NCI-H1436 treated with DMSO at 0.1 percent for 48 hours (cell line): ENCODE data around the gene CLEC16A.

ENCODE experiments used
- DNase-seq: peaks from one replicate; lab custom pipeline; 2025; lab: John Stamatoyannopoulos, UW

Gene CLEC16A

DNA sequence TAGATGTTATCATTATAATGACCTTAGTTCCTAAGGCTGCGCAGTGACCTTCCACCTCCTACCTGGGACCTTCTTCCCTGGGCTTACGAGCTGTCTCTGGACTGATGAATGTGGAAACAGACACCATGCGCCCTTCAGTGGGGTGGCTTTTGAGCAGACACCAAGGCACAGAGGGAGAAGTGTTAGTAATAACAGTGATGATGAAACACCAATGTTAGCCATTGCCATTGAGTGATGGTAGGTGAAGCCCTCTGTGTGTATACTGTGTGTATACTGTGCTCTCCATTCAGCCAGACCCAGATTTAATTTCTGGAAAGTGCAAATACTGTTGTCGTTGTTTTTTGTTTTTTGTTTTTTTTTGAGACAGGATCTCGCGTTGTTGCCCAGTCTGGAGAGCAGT lies 44.5 kb downstream of the CLEC16A start:
- DNase-seq = no peak

DNA sequence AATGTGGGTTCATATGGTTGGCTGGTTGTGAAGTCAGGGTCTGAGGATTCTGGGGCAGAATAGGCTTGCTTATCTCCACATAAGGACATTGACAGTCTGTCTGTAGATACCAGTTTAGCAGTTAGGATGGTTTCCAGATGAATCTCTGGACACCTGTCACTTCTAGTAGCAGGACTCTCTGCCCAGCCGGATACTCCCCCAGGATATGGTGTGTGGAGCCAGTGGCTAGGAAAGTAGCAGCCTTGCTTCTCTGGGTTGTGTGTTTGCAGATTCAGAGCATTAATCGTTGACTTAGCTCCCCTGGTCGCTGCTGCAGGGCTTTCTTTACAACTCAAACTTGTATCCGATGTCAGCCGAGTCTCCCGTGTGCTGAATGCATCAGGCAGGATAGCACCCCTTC lies 45.2 kb downstream of the CLEC16A start:
- DNase-seq = no peak

DNA sequence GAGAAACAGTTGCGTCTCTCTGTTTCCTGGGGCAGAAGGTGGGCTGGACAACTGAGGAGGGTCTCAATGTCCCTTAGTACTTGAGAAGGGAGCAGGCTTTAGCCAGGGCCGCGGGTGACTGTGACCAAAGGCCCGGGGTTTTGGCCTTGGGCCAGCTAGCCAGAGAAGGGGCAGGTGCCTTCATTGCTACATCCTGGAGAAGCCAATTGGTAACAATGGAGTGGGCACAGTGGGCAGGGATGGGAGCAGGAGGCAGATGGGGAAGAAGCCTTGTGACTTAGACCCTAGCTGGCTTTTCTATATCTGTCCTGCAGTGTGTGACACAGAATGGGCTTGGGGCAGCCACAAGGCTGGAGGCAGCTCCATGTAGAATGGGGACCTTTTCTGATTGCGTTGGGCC lies 46.0 kb downstream of the CLEC16A start:
- no peak for DNase-seq

DNA sequence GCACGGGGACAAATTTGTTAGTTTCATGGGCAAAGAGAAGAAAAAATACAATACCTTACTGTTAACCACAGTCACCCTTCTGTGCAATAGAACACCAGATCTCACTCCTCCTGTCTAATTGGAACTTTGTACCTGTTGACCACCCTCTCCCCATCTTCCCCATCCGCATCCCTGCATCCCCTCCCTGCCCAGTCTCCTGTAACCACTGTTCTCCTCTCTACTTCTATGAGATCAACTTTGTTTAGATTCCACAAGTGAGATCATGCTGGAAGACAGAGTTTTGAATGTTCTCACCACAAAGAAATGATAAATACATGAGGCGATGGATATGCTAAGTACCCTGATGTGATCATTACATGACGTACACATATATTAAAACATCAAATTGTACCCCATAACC lies 47.7 kb downstream of the CLEC16A start:
- no peak for DNase-seq

DNA sequence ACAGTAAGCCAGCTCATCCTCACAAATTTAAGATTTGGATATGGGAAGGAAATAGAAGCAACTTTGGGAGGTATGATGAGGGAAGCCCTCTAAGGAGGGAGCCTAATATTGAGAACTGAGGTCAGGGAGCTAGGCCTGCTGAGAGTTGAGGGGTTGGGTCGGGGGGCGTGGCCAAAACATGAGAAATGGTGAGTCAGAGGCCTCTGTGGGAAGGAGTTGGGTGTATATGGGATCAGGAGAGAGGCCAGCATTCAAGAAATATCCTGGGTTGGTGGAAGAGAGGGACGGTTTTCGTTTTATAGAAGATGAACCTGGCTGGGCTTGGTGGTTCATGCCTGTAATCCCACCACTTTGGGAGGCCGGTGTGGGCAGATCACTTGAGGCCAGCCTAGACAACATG lies 48.4 kb downstream of the CLEC16A start:
- DNase-seq = no peak

DNA sequence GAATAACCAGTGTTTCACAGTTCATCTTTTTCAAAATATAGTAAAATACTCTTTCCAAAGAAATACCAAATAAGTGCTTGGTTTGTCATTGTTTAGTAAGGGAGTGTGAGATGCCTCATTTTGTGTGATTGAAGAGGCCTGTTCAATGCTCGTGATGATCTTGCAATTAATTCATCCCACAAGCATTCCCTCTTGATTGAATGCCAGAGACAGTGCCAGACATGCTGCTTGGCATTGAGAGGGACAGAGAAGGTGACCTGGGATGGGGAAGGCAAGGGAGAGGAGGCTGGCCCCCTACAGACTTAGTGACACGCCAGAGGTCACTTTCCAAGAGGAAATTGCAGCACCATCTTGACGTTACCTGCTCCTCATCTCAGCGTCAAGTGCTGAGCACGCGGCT lies 49.3 kb downstream of the CLEC16A start:
- DNase-seq = no peak

DNA sequence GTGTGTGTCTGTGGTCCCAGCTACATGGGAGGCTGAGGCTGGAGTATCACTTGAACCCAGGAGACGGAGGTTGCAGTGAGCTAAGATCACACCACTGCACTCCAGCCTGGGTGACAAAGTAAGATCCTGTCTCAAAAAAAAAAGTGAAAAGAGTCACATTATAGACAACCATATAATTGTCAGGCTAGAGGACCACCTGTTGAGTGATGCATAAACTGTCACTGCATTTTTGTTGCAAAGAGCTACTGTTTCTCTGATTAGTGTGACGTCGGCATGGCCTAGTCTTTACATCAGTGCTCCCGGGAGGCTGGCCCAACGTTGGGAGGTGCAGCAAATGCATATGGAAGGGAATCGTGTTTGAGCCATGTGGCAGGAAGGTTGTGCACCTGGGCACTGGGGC lies 50.2 kb downstream of the CLEC16A start:
- DNase-seq = no peak

DNA sequence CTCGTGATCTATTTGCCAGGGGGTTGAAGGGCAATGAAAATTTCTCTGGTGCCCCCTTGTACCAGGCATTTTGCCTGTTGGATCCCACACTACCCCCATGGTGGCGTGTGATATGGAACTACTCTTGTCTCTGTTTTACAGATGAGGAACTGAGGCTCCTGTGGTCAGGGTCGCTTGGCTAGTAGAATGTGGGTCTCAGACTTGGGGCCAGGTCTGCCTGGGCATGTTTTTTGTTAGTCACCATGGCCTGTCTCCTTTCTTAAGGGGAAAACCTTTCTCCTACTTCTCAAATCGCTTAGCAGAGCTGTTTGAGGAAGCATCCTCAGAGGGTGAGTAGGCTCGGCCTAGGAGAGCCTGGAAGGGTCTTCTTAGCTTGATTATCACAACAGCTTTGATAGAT lies 51.2 kb downstream of the CLEC16A start:
- DNase-seq = no peak

DNA sequence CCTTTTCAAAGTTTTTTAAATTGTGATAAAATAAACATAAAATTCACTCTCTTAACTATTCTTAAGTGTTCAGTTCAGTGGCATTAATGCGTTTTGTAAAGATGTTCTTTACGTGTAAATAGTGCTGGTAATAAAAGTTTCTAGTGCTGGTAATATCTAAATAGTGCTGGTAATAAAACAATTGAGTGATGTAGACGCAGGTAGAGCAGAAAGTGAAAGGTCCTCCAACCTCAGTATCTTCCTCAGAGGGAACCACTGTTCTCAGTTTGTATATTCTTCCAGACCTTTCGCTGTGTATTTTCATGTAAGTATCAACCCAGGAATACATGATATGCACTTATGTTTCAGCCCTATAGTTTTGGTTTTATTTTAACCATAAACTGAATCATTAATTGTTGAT lies 53.1 kb downstream of the CLEC16A start:
- DNase-seq = no peak

DNA sequence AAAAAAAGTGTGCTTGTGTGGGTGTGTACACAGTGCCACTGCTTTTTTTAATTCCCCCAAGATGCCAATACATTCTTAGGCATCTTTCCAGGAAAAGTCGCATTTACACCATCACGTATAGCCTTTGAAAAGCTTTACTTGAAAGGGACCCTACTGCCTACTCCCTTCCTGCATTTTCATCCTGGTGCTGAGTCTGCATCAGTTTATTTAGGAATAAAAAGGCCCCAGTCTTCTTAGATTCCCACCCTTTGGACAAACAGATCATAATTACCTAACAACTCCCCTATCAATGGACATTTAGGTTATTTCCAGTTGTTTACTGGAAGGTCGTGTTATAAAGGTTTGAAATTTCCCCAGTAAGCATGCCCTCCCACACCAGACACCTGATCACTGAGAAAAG lies 54.9 kb downstream of the CLEC16A start:
- no peak for DNase-seq

DNA sequence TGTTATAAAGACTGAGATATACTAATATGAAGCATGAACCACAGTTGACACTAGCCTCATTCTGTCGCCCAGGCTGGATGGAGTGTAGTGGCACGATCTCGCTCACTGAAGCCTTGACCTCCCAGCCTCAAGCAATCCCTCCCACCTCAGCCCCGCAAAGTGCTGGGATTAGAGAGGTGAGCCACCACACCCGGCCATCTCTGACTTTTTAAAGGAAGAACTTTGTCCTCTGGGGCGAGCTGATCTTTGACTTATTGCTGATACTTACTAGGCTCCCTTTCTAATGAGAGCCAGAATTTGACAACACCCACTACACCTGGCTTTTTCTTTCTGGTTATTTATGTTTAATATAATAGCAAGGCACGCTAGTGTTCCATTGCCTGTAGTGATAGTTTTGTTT lies 57.2 kb downstream of the CLEC16A start:
- no peak for DNase-seq

DNA sequence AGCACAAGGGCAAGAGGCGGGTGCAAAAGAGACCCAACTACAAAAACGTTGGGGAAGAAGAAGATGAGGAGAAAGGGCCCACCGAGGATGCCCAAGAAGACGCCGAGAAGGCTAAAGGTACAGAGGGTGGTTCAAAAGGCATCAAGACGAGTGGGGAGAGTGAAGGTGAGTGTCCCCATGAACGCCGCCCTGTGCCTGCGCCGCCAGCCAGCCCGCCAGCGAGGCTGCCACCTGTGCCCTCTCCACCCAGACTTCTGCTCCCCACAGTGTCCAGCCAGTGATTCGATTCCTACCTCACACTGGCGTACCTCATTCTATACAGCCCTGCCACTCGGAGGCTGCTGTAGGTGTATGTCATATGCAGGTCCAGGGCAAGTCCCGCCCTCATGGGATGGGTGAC lies 58.8 kb downstream of the CLEC16A start:
- no peak for DNase-seq

DNA sequence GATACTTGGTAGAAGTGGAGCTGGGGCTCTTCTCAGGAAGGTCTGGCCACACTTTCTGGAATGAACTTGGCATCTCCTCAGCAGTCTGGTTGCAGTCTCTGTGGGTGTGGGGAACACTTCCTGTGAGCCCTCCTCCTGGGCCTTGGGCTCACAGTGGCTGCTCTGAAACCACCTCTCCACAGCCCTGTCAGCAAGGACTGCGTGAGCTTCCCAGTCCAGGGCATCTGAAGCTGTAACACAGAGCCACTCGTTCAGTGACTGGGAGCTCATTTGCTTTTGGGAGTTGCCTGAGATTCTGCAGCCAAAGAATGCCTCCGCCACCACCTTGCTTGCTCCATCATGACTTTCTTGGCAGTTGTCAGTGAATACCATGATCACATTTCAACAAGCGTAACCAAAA lies 60.0 kb downstream of the CLEC16A start:
- DNase-seq = no peak

DNA sequence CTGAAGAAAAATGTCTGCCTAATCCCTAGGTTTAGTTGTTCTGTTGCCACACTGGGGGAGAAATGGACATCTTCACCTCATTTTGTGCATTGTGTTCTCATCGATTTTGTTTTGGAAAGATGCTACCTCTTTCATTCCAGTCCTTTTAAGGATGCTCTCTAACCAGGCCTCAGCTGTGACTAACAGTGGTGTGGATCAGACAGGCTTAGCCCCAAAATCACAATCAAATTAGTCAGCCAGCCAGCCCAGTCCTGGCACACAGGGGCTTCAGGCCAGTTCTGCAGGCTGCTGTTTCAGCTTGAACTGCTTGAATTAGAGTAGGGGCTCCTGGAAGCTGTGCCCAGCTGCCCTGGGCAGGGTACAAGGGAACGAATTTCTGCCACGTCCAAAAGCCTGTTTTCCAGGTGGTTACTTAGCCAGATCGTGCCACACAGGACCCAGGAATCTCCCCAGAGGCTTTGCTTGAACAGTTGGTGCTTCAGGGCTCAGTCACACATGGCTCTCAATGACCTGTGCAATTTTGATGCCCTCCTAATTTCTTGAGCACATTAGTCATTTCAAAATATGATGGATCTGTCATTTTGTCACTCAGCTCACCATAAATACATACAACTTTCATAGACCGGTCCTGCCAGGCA lies 60.7 kb downstream of the CLEC16A start:
- no peak for DNase-seq

DNA sequence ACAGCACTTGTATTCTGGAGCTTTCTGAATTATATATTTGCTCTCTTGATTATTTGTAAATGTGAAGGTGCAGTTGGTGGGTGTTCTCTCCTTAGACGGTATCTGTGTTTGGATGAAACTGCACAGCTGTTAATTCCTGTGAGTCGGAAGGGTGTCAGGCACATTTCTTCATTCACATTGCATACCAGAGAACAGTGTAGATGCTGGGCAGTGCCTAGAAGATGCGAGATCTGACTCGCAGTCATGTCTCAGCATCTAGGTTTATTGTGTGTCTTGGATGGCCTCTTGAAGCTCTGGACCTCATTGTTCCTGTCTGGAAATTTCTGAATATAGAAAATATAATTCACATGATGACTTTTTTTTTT lies 61.2 kb downstream of the CLEC16A start:
- no peak for DNase-seq

DNA sequence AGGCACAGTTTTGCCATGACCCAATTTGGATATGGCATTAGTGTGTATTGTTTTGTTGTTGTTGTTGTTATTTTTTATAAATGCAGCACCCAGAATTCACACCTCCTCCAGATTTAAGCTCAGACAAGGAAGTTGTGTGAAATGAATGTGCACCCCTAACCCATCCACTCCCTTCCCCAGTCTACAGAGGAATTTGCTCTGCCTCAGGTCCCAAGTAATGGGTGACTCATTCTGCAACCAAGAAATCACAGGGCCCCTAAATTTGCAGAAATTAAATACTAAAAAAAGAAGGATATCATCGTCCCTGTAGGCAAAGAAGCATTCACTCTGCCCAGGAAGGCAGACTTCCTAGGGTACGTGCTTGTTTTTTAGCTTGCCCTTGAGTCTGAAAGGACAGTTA lies 62.3 kb downstream of the CLEC16A start:
- no peak for DNase-seq

DNA sequence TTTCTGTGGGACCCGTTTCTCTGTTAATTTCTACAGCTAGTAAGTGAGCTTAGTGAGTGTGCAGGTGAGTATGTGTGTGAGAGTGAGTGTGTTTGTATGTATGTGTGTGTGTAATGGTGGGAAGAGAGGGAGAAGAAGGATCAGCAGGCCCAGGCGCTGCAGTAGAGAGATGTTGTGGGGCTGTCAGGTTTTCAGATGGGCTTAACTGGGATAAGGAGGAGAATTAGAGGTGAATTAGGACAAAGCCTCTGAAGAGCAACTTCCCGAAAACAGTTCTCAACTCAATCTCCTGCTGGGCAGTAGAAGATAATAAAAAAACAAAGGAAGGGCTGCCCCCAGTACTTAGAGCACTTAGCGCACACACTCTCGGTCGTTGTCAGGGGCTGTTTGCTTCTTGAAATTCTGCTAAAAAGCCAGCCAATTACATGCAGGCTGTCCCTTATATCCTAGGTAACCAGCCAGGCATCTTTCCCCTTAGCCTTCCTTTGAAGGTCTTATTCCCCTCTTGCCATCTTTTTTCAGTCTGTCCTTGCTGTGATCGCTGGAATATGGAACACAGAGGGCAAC lies 63.4 kb downstream of the CLEC16A start:
- DNase-seq = no peak

DNA sequence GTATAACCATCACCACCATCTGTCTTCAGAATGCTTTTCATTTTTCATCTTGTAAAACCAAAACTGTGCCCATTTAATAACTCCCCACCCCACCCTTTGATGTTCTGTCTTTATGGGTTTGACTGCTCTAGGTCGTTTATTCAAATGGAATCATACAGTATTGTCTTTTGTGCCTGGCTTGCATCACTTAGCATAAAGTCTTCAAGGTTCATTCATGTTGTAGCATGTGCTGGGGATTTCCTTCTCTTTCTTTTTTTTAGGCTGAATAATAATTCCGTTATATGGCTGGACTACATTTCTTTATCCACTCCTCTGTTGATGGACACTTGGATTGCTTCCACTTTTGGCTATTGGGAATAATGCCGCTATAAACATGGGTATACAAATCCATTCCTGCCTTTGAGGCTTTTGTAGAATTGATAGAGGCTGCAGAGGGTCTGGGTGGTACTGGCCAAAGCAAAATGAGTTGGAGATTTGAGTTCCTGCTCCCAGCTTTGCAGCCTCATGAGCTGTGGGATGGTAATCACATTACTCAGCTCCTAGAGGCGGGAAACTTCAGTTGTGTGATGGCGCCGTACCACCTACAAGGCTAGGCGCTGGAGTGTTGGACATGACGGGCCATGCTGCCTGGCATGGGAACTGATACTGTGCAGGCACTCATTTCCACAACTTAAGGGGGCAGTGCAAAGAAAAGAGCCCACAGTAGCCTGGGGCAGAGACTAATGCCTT lies 64.8 kb downstream of the CLEC16A start:
- DNase-seq = no peak

DNA sequence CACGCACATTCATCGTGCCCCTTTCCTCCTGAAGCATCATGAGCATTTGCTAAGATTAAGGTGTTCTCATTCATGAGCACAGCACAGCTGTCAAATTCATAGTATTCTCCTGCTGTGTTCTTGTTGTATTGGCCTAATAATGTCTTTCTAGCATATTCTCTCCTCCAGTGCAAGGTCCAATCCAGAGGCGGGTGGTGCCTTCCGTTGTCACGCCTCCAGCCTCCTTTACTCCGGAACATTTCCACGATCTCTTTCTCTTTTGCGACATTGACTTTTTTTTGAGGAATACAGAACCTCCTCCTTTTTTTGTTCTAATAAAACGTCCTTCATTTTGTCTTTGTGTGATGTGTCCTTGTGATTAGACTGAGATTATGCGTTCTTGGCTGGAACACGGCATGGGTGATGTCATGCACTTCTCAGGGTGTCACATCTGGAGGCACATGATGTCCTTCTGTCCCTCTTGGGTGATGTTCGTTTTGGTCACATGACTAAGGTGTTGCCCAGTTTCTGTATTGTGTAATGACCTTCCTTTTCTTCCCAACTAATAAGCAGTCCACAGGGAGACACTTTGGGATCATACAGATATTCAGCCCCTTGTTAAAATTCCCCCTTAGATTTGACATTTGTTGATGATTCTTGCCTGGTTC lies 66.3 kb downstream of the CLEC16A start:
- DNase-seq = no peak

DNA sequence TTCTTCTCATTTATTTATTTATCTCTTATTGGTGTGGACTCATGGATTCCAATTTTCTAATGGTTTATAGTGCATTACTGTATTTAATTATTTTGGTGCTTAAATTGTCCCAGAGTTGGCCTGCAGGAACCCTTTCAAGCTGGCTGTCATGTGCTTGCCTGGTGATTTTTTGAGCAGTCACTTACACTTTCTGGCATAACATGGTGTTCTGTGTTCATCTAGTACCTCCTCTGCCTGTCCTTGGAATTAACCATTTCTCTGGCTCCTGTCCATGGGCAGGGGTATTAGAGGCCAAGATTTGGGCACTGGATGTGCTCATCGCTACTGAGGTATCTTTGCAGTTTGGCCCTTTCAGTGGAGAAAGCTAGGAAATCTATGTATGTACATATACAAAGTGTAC lies 67.0 kb downstream of the CLEC16A start:
- DNase-seq = no peak

DNA sequence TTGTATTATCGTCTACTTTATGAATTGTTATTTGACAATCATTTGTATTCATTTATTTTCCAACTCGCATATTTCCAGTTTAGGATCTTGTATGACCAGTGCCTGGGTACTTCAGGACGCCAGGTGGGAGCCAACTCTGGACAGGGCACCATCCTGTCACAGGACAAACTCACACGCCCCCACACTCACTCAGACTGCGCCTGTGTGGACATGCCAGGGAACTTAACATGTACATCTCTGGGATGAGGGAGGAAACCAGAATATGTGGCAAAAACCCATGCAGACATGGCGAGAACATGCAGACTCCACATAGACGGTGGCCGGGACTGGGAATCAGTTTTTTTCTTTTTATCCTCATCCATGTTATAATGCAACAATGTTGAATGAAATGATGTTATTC lies 68.5 kb downstream of the CLEC16A start:
- no peak for DNase-seq

DNA sequence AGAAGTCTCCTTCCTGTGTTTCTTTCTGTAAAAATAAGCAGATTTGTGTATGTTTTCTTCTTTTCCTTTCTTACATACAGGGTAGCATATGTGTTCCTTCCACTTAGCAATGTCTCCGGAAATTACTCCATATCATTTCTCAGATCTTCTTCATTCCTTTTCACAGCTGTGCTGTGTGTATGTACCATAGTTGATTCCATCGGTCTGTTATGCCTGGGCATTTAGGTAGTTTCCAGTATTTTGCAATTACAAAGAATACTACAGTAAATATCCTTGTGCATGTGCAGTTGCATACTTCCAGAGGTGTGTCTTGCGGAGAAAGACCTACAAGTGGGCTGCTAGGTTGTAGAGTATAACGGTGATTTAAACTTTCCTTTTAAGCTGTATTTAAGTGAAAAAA lies 69.8 kb downstream of the CLEC16A start:
- DNase-seq = no peak

DNA sequence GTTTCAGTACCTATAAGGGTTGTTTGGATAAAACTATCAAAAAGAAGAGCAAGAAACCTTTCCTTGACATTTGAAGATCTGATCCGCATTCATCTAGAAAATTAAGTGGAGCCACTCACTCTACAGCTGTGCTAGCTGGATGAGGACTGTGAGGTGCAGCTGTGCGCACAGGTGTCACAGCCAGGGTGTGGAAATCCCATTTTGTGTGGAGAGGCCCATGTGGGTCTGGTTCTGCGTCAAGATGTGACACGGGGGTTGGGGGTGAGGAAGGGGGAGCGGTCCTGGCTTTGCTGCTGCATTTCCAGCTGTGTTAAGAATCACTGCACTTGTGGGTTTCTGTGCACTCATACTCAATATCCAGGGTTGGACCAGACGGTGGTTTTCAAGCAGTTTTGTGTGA lies 70.7 kb downstream of the CLEC16A start:
- DNase-seq = no peak
